SK-N-SH (cell line): ENCODE results near the gene PSMD9. TPM values are rescaled to one million over a fixed set of nuclear protein-coding genes. Genes with fewer than 3 reads are reported as not detected.

Experiments
- CTCF ChIA-PET: fragments of 300-600, 350-600 bp; formaldehyde crosslinking; extraction: SDS; loops from one replicate; lab custom pipeline; 2021; lab: Yijun Ruan, JAX
- POLR2A ChIA-PET: fragments of 350-600 bp; sonication (Branson Sonifier 250); formaldehyde crosslinking; extraction: SDS; loops from one replicate; lab custom pipeline; 2020; ENCODE audit warnings: antibody characterized with exemption, inconsistent platforms; lab: Yijun Ruan, JAX
- DNase-seq: peaks from one replicate; pipeline ENCODE4 v3.0.0; 2012
- H2AFZ ChIP-seq: fragments of 200-600 bp; sonication (generic); 2 replicates; pipeline ENCODE4 v1.8.1; 2016; ENCODE audit warnings: antibody characterized with exemption, mild to moderate bottlenecking, low read depth
- H3F3A ChIP-seq: fragments of 200-600 bp; sonication (generic); replicated peaks from 2 replicates; pipeline ENCODE3; 2016; ENCODE audit warnings: antibody characterized with exemption, mild to moderate bottlenecking; ENCODE audit not compliant: insufficient read depth
- H3K27ac ChIP-seq, 2 experiments: fragments of 200-500 bp in 1 of 2; fragments of 200-600 bp in 1 of 2; sonication (Bioruptor generic) in 1 of 2; sonication (generic), shearing (Covaris generic) in 1 of 2; 2 replicates each; pipeline versions ENCODE4 v1.5.1 to v1.6.1; 2014 to 2016; ENCODE audit warnings: low read depth in 2 of 2, inconsistent platforms in 1 of 2, low read length in 1 of 2, mild to moderate bottlenecking in 1 of 2, mixed read lengths in 1 of 2
- H3K27me3 ChIP-seq: fragments of 200-600 bp; sonication (generic), shearing (Covaris generic); 2 replicates; pipeline ENCODE4 v1.6.1; 2016; ENCODE audit warnings: mixed run types; ENCODE audit not compliant: insufficient read depth
- H3K36me3 ChIP-seq, 2 experiments: fragments of 200-500 bp in 1 of 2; fragments of 200-600 bp in 1 of 2; sonication (Bioruptor generic) in 1 of 2; sonication (generic) in 1 of 2; replicated peaks in 1 of 2; 2 replicates each; pipeline versions ENCODE3 to v1.5.1; 2014 to 2016; ENCODE audit warnings: low read length in 1 of 2, mild to moderate bottlenecking in 1 of 2; ENCODE audit not compliant: insufficient read depth in 2 of 2, control insufficient read depth in 1 of 2
- H3K4me1 ChIP-seq, 2 experiments: fragments of 200-500 bp in 1 of 2; fragments of 200-600 bp in 1 of 2; sonication (Bioruptor generic) in 1 of 2; sonication (generic), shearing (Covaris generic) in 1 of 2; 2 replicates each; pipeline versions ENCODE4 v1.5.1 to v1.6.1; 2014 to 2016; ENCODE audit warnings: low read depth in 1 of 2, low read length in 1 of 2, mixed run types in 1 of 2; ENCODE audit not compliant: insufficient read depth in 2 of 2, control insufficient read depth in 1 of 2
- H3K4me2 ChIP-seq: fragments of 200-600 bp; sonication (generic), shearing (Covaris generic); 2 replicates; pipeline ENCODE4 v1.6.1; 2017; ENCODE audit warnings: mixed run types
- H3K4me3 ChIP-seq, 2 experiments: fragments of 200-500 bp in 1 of 2; fragments of 200-600 bp in 1 of 2; sonication (Bioruptor generic) in 1 of 2; sonication (generic), shearing (Covaris generic) in 1 of 2; 2 replicates each; pipeline versions ENCODE4 v1.5.1 to v1.8.1; 2014 to 2016; ENCODE audit warnings: low read depth in 2 of 2, inconsistent platforms in 1 of 2, low read length in 1 of 2, mild to moderate bottlenecking in 1 of 2, mixed read lengths in 1 of 2, moderate library complexity in 1 of 2
- H3K79me2 ChIP-seq: fragments of 200-600 bp; sonication (generic); 2 replicates; pipeline ENCODE4 v1.8.1; 2017; ENCODE audit warnings: mild to moderate bottlenecking; ENCODE audit not compliant: insufficient read depth
- H3K9ac ChIP-seq: fragments of 200-600 bp; sonication (generic); 2 replicates; pipeline ENCODE4 v1.6.1; 2017; ENCODE audit warnings: mixed run types
- H3K9me2 ChIP-seq: fragments of 200-600 bp; sonication (generic); 2 replicates; pipeline ENCODE4 v1.6.1; 2017; ENCODE audit warnings: mixed run types
- H3K9me3 ChIP-seq: fragments of 200-600 bp; sonication (generic); 2 replicates; pipeline ENCODE4 v1.6.1; 2017; ENCODE audit warnings: mixed run types, mild to moderate bottlenecking, moderate library complexity
- H4K20me1 ChIP-seq: fragments of 200-600 bp; sonication (generic); 2 replicates; pipeline ENCODE4 v1.6.1; 2017; ENCODE audit warnings: mild to moderate bottlenecking, mixed run types; ENCODE audit not compliant: insufficient read depth
- CHD2 ChIP-seq: fragments of 150-350 bp; IDR thresholded peaks from 2 replicates; pipeline ENCODE4 v1.6.1; 2018; ENCODE audit warnings: low read length; ENCODE audit not compliant: partially characterized antibody
- ELF1 ChIP-seq: IDR thresholded peaks from 2 replicates; pipeline ENCODE4 v1.4.0; 2012
- EP300 ChIP-seq, 2 experiments: IDR thresholded peaks; 2 replicates each; pipeline versions ENCODE4 v1.4.0 to v1.6.1; 2012; ENCODE audit warnings: borderline replicate concordance in 1 of 2, low read depth in 1 of 2, low read length in 1 of 2
- FOXM1 ChIP-seq: IDR thresholded peaks from 2 replicates; pipeline ENCODE4 v1.4.0; 2012; ENCODE audit warnings: low read depth, mild to moderate bottlenecking
- MEF2A ChIP-seq: IDR thresholded peaks from 2 replicates; pipeline ENCODE4 v1.4.0; 2012; ENCODE audit warnings: low read depth, borderline replicate concordance
- MXI1 ChIP-seq: IDR thresholded peaks from 2 replicates; pipeline ENCODE4 v1.6.1; 2012; ENCODE audit warnings: mild to moderate bottlenecking, low read depth, low read length, improper control_type of control experiment
- NFIC ChIP-seq: IDR thresholded peaks from 2 replicates; pipeline ENCODE4 v1.4.0; 2012; ENCODE audit warnings: borderline replicate concordance
- POLR2AphosphoS5 ChIP-seq: IDR thresholded peaks from 2 replicates; pipeline ENCODE4 v1.6.1; 2012; ENCODE audit warnings: low read depth, low read length
- RAD21 ChIP-seq: IDR thresholded peaks from 2 replicates; pipeline ENCODE4 v1.6.1; 2012; ENCODE audit warnings: mild to moderate bottlenecking, low read length
- RFX5 ChIP-seq: IDR thresholded peaks from 2 replicates; pipeline ENCODE4 v1.6.1; 2012; ENCODE audit warnings: mild to moderate bottlenecking, improper control_type of control experiment, low read length
- RXRA ChIP-seq: IDR thresholded peaks from 2 replicates; pipeline ENCODE4 v1.4.0; 2012; ENCODE audit warnings: low read depth, mild to moderate bottlenecking, borderline replicate concordance
- SIN3A ChIP-seq: IDR thresholded peaks from 2 replicates; pipeline ENCODE4 v1.6.1; 2012; ENCODE audit warnings: low read depth, mild to moderate bottlenecking, low read length, moderate library complexity, borderline replicate concordance
- TAF1 ChIP-seq: IDR thresholded peaks from 2 replicates; pipeline ENCODE4 v1.6.1; 2012; ENCODE audit warnings: low read depth, mild to moderate bottlenecking, low read length, moderate library complexity, borderline replicate concordance
- TCF12 ChIP-seq: IDR thresholded peaks from 2 replicates; pipeline ENCODE4 v1.4.0; 2012
- YY1 ChIP-seq: IDR thresholded peaks from 2 replicates; pipeline ENCODE4 v1.4.0; 2012; ENCODE audit warnings: low read depth, mild to moderate bottlenecking
- polyA plus RNA-seq, 3 experiments: library from polyadenylated mRNA; depleted of rRNA; stranded (reverse); fragments of >200 nt; gene quantifications; 2 replicates each; pipeline ENCODE4 v1.2.3, GENCODE V29; 2012
- TF ChIP-seq, protein P1 (sequence below): IDR thresholded peaks from 2 replicates; pipeline ENCODE4 v1.4.0; 2012; ENCODE audit warnings: low read depth, borderline replicate concordance
- TF ChIP-seq, protein P2 (sequence below): IDR thresholded peaks from 2 replicates; pipeline ENCODE4 v1.4.0; 2012; ENCODE audit warnings: low read depth
- TF ChIP-seq, protein P3 (sequence below): fragments of 200-600 bp; sonication (generic); IDR thresholded peaks from 2 replicates; pipeline ENCODE4 v1.6.1; 2017; ENCODE audit warnings: antibody characterized with exemption, mild to moderate bottlenecking, moderate library complexity

PSMD9 gene
- polyA plus RNA-seq, 1 of the 3 experiments (the other 2 are of a cell fraction), result 227 TPM

DNA sequence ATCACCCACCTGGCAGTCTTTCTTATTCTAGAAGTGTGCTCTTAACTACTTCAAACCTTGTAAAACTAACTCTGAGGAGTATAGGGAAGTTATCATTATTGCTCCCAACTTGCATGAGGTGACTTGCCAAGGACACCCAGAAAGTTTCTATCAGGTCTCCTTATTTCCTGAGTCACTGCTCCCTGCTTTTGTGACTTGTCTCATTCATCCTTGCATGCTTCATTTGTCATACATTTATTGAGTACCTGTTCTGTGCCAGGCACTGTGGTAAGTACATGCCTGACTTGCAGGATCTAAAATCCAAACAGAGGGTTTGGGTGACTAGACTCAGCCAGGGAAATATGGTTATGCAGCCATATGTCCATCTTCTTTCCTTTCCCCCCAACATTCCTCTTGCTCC lies 55.3 kb downstream of the PSMD9 start:
- no peaks in the 10 kb centered on the region for H3K9me2 ChIP-seq
- no peaks in the 10 kb centered on the region for H4K20me1 ChIP-seq
- H3K4me3 ChIP-seq, result no peak overlapping the region
- ChIA-PET CTCF (no interaction called here), POLR2A (no interaction called here)
- H3K36me3 ChIP-seq, result peaks cover 0 to 33% of the 10 kb centered on the region in 2 experiments
- H3K9me3 ChIP-seq, result no peaks in the 10 kb centered on the region
- H3K79me2 ChIP-seq, result no peaks in the 10 kb centered on the region; the same call in 1 of the 2 replicates
- H3K27me3 ChIP-seq, result no peaks in the 10 kb centered on the region
- H3K9ac ChIP-seq, result no peak overlapping the region
- H3K4me2 ChIP-seq, result no peak overlapping the region
- TF ChIP-seq MXI1, result no peak
- TF ChIP-seq, protein P1, sequence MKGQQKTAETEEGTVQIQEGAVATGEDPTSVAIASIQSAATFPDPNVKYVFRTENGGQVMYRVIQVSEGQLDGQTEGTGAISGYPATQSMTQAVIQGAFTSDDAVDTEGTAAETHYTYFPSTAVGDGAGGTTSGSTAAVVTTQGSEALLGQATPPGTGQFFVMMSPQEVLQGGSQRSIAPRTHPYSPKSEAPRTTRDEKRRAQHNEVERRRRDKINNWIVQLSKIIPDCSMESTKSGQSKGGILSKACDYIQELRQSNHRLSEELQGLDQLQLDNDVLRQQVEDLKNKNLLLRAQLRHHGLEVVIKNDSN, result no peak
- TF ChIP-seq POLR2AphosphoS5, result no peak
- no peak for TF ChIP-seq ELF1
- no peak for TF ChIP-seq CHD2
- no peak for TF ChIP-seq FOXM1
- no peak for TF ChIP-seq MEF2A
- TF ChIP-seq, protein P2, sequence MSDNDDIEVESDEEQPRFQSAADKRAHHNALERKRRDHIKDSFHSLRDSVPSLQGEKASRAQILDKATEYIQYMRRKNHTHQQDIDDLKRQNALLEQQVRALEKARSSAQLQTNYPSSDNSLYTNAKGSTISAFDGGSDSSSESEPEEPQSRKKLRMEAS, result no peak
- no peak for TF ChIP-seq YY1
- no peak for TF ChIP-seq TCF12
- TF ChIP-seq RAD21, result no peak
- TF ChIP-seq EP300 (IDR thresholded peaks at IDR 0.05; ENCODE audit: borderline replicate concordance in 1 of 2, low read depth in 1 of 2, low read length in 1 of 2), result no peak
- TF ChIP-seq, protein P3, sequence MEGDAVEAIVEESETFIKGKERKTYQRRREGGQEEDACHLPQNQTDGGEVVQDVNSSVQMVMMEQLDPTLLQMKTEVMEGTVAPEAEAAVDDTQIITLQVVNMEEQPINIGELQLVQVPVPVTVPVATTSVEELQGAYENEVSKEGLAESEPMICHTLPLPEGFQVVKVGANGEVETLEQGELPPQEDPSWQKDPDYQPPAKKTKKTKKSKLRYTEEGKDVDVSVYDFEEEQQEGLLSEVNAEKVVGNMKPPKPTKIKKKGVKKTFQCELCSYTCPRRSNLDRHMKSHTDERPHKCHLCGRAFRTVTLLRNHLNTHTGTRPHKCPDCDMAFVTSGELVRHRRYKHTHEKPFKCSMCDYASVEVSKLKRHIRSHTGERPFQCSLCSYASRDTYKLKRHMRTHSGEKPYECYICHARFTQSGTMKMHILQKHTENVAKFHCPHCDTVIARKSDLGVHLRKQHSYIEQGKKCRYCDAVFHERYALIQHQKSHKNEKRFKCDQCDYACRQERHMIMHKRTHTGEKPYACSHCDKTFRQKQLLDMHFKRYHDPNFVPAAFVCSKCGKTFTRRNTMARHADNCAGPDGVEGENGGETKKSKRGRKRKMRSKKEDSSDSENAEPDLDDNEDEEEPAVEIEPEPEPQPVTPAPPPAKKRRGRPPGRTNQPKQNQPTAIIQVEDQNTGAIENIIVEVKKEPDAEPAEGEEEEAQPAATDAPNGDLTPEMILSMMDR, result no peak
- TF ChIP-seq RFX5, result no peak
- no peak for TF ChIP-seq SIN3A
- no peak for TF ChIP-seq TAF1
- TF ChIP-seq NFIC, result no peak
- TF ChIP-seq RXRA, result no peak
- H3K4me1 ChIP-seq, result peaks cover 0 to 4% of the 10 kb centered on the region in 2 experiments; a peak in 1 of 4 replicates
- DNase-seq, result no peak
- no peak overlapping the region for H3K27ac ChIP-seq
- H2AFZ ChIP-seq, result no peak overlapping the region
- peaks cover 12% of the 10 kb centered on the region for H3F3A ChIP-seq
